ENCODE results near the gene WRNIP1. TPM values are rescaled to one million over a fixed set of nuclear protein-coding genes. Genes with fewer than 3 reads are reported as not detected.
A peak's percentile ranks its signal among the peaks of the same experiment; 100 is the strongest.

Gene WRNIP1
- total RNA-seq, 1 experiment from 2014 or later = 51.7 TPM

DNA sequence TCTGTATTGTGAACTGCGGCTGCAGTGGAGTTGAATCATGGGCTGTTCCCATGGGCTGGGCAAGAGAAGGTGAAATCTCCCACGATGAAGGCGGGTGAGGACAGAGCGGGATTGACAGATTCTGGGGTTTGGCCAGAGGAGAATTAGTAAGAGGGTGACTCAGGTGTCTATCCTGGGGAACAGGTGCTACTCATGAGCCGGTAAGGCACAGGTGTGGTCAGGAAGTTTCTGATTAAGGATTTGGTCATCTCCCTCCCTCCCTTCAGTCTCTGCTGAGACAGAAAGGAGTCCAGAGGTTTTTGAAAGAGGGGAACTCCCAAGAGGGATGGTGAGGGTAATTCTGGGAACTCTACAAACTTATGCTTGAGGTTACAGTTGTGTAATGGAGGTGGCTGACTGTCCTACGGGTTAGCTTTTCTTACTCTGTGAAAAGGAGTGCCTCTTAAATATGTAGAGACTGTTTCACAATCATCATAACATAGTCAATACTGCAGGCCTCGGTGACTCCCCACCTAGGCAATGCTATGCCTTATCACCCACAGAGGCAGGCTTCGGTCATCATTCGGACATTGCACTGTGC is 45.0 kb downstream of the WRNIP1 start:
- peak in 1 of 2 experiments; percentile 19 for DNase-seq
- Histone ChIP-seq H3K4me1 (peaks cover 5% of the 10 kb centered on the region; the same call in 1 of the 2 replicates), H3K4me3 (ENCODE audit: low read depth, low read length) (no peak overlapping the region), H3K9me3 (no peaks in the 10 kb centered on the region), H3K27me3 (replicated peaks; ENCODE audit: control insufficient read depth, insufficient read depth, low read length) (no peaks in the 10 kb centered on the region), H3K36me3 (ENCODE audit: control insufficient read depth, insufficient read depth, low read length) (no peaks in the 10 kb centered on the region)
- H3K4me3 Mint-ChIP-seq (ENCODE audit: unreplicated experiment) = no peak overlapping the region
- CTCF ChIA-PET = no interaction called here
- BruUV-seq (replicated peaks) = no TSS peak
- H3K36me3 Mint-ChIP-seq (ENCODE audit: insufficient read depth, unreplicated experiment) = no peaks in the 10 kb centered on the region
- TF ChIP-seq, protein P1, sequence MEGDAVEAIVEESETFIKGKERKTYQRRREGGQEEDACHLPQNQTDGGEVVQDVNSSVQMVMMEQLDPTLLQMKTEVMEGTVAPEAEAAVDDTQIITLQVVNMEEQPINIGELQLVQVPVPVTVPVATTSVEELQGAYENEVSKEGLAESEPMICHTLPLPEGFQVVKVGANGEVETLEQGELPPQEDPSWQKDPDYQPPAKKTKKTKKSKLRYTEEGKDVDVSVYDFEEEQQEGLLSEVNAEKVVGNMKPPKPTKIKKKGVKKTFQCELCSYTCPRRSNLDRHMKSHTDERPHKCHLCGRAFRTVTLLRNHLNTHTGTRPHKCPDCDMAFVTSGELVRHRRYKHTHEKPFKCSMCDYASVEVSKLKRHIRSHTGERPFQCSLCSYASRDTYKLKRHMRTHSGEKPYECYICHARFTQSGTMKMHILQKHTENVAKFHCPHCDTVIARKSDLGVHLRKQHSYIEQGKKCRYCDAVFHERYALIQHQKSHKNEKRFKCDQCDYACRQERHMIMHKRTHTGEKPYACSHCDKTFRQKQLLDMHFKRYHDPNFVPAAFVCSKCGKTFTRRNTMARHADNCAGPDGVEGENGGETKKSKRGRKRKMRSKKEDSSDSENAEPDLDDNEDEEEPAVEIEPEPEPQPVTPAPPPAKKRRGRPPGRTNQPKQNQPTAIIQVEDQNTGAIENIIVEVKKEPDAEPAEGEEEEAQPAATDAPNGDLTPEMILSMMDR (IDR thresholded peaks at IDR 0.05; ENCODE audit: insufficient read depth in 1 of 2, low read depth in 1 of 2, low read length in 1 of 2, severe bottlenecking in 1 of 2, unreplicated experiment in 1 of 2) = no peak
- intact Hi-C loops (cut with micrococcal nuclease; ENCODE audit: unreplicated experiment) = loop anchor here (2.0 kb wide), 1 partner anchor 31 kb away; the partner anchor contains the start of gene SERPINB1
- H3K27me3 Mint-ChIP-seq (ENCODE audit: insufficient read depth, unreplicated experiment) = no peaks in the 10 kb centered on the region
- H3K27ac Mint-ChIP-seq (ENCODE audit: unreplicated experiment) = peak overlapping the region; percentile 2
- peaks cover 7% of the 10 kb centered on the region for H3K4me1 Mint-ChIP-seq (ENCODE audit: low read depth, unreplicated experiment)
- H3K9me3 Mint-ChIP-seq (ENCODE audit: unreplicated experiment) = peaks cover under 1% of the 10 kb centered on the region
- POLR2A ChIA-PET = interaction anchor here (0.5 kb wide), 1 partner anchor 43 kb away, joined by 4 read pairs; no protein-coding TSS in a partner anchor

DNA sequence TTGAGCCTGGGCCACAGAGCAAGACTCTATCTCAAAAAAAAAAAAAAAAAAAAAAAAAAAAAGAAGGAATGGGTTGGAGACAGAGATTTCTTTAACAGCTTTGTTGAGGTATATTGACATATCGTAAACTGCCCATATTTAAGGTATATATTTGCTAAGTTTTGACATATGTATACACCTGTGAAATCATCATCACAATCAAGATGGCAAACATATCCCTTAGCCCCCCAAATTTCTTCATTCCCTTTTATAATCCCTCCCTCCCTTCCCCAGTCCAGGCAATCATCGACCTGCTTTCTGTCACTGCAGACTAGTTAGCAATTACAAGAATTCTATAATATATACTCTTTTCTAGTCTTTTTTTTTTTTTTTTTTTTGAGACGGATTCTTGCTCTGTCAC is 47.5 kb downstream of the WRNIP1 start:
- POLR2A ChIA-PET = interaction anchor here (0.6 kb wide), 1 partner anchor 39 kb away, joined by 6 read pairs; no protein-coding TSS in a partner anchor
- CTCF ChIA-PET = interaction anchor here (0.6 to 1.1 kb wide), 3 partner anchors 21 to 177 kb away, joined by 3 to 6 read pairs (median 4); partner anchors contain the start of gene SERPINB1
- H3K4me1 ChIP-seq = peaks cover 9% of the 10 kb centered on the region

DNA sequence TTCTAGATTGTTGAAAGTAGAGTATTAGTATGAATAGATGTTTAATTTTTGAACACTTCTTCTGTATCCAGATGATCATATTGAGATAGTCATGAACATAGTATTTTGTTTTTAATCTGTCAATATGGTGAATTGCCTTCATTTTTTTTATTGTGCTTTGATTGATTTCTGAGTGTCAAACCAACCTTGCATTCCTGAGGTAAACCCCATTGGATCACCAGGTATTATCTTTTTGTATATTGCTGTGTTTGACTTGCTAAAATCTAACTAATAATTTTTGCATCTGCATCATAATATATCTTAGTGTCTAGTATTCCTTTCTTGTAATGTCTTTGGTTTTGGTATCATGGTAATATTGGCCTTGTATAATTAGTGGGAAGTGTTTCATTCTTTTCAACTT is 51.0 kb downstream of the WRNIP1 start:
- intact Hi-C loops (cut with micrococcal nuclease; ENCODE audit: unreplicated experiment) = no loop called here
- Histone ChIP-seq H3K4me1 (peaks cover 6% of the 10 kb centered on the region), H3K4me3 (ENCODE audit: low read depth, low read length) (no peak overlapping the region), H3K36me3 (ENCODE audit: control insufficient read depth, insufficient read depth, low read length) (no peaks in the 10 kb centered on the region), H3K9me3 (peaks cover 9% of the 10 kb centered on the region; the same call in 1 of the 2 replicates), H3K27me3 (replicated peaks; ENCODE audit: control insufficient read depth, insufficient read depth, low read length) (no peaks in the 10 kb centered on the region)
- TF ChIP-seq, protein P1 (IDR thresholded peaks at IDR 0.05; ENCODE audit: insufficient read depth in 1 of 2, low read depth in 1 of 2, low read length in 1 of 2, severe bottlenecking in 1 of 2, unreplicated experiment in 1 of 2) = no peak
- BruUV-seq (replicated peaks) = no TSS peak
- no peak overlapping the region for H3K4me3 Mint-ChIP-seq (ENCODE audit: unreplicated experiment)
- POLR2A ChIA-PET = no interaction called here
- H3K36me3 Mint-ChIP-seq (ENCODE audit: insufficient read depth, unreplicated experiment) = no peaks in the 10 kb centered on the region
- CTCF ChIA-PET = no interaction called here
- H3K27me3 Mint-ChIP-seq (ENCODE audit: insufficient read depth, unreplicated experiment) = no peaks in the 10 kb centered on the region
- peaks cover 12% of the 10 kb centered on the region for H3K4me1 Mint-ChIP-seq (ENCODE audit: low read depth, unreplicated experiment)
- peaks cover 21% of the 10 kb centered on the region for H3K9me3 Mint-ChIP-seq (ENCODE audit: unreplicated experiment)
- DNase-seq = no peak
- H3K27ac Mint-ChIP-seq (ENCODE audit: unreplicated experiment) = no peak overlapping the region

More for the DNA sequence above, 47.5 kb downstream of the WRNIP1 start:
- Mint-ChIP-seq H3K9me3 (ENCODE audit: unreplicated experiment) (peaks cover 21% of the 10 kb centered on the region), H3K4me1 (ENCODE audit: low read depth, unreplicated experiment) (peaks cover 10% of the 10 kb centered on the region), H3K4me3 (ENCODE audit: unreplicated experiment) (no peak overlapping the region), H3K27me3 (ENCODE audit: insufficient read depth, unreplicated experiment) (no peaks in the 10 kb centered on the region), H3K36me3 (ENCODE audit: insufficient read depth, unreplicated experiment) (no peaks in the 10 kb centered on the region), H3K27ac (ENCODE audit: unreplicated experiment) (no peak overlapping the region)
- Histone ChIP-seq H3K4me3 (ENCODE audit: low read depth, low read length) (no peak overlapping the region), H3K9me3 (peaks cover 9% of the 10 kb centered on the region; the same call in 1 of the 2 replicates), H3K36me3 (ENCODE audit: control insufficient read depth, insufficient read depth, low read length) (no peaks in the 10 kb centered on the region), H3K27me3 (replicated peaks; ENCODE audit: control insufficient read depth, insufficient read depth, low read length) (no peaks in the 10 kb centered on the region)
- no peak for DNase-seq
- intact Hi-C loops (cut with micrococcal nuclease; ENCODE audit: unreplicated experiment) = no loop called here
- TF ChIP-seq, protein P1 (IDR thresholded peaks at IDR 0.05; ENCODE audit: insufficient read depth in 1 of 2, low read depth in 1 of 2, low read length in 1 of 2, severe bottlenecking in 1 of 2, unreplicated experiment in 1 of 2) = no peak
- no TSS peak for BruUV-seq (replicated peaks)
